DOHH2 (cell line): ENCODE measurements around the gene NEK7.

Experiments used
- H3F3A ChIP-seq: fragments of 200-600 bp; sonication (generic), shearing (Covaris generic); 2 replicates; pipeline ENCODE4 v1.6.0; 2016; ENCODE audit warnings: antibody characterized with exemption, mild to moderate bottlenecking; ENCODE audit not compliant: control insufficient read depth, insufficient read depth
- H3K27ac ChIP-seq: fragments of 200-600 bp; sonication (generic); 2 replicates; pipeline ENCODE4 v1.5.1; 2014; ENCODE audit warnings: low read depth, mild to moderate bottlenecking, low read length, moderate library complexity
- H3K27me3 ChIP-seq: fragments of 200-600 bp; sonication (generic); 2 replicates; pipeline ENCODE4 v1.6.1; 2014; ENCODE audit warnings: mild to moderate bottlenecking, low read length, mixed read lengths; ENCODE audit not compliant: control insufficient read depth
- H3K36me3 ChIP-seq: fragments of 200-600 bp; sonication (generic); 2 replicates; pipeline ENCODE4 v1.6.1; 2014; ENCODE audit warnings: mild to moderate bottlenecking, low read length, moderate library complexity, mixed read lengths; ENCODE audit not compliant: control insufficient read depth
- H3K4me1 ChIP-seq: fragments of 200-600 bp; sonication (generic); 2 replicates; pipeline ENCODE4 v1.6.1; 2014; ENCODE audit warnings: mild to moderate bottlenecking, low read length, mixed read lengths; ENCODE audit not compliant: control insufficient read depth
- H3K4me2 ChIP-seq: fragments of 200-600 bp; sonication (generic); 2 replicates; pipeline ENCODE4 v1.6.0; 2014; ENCODE audit warnings: mild to moderate bottlenecking, low read length, moderate library complexity
- H3K4me3 ChIP-seq: fragments of 200-600 bp; sonication (generic); 2 replicates; pipeline ENCODE4 v1.5.1; 2014; ENCODE audit warnings: mild to moderate bottlenecking, low read length, mixed read lengths
- H3K79me2 ChIP-seq: fragments of 200-600 bp; sonication (generic); 2 replicates; pipeline ENCODE4 v1.6.1; 2014; ENCODE audit warnings: mild to moderate bottlenecking, low read length, mixed read lengths; ENCODE audit not compliant: control insufficient read depth
- H3K9me2 ChIP-seq: fragments of 200-600 bp; sonication (generic); replicated peaks from 2 replicates; pipeline ENCODE4 v1.6.1; 2014; ENCODE audit warnings: mild to moderate bottlenecking, low read length, mixed read lengths; ENCODE audit not compliant: control insufficient read depth
- H3K9me3 ChIP-seq: fragments of 200-600 bp; sonication (generic); 2 replicates; pipeline ENCODE4 v1.6.1; 2014; ENCODE audit warnings: antibody characterized with exemption, low read length, mixed read lengths; ENCODE audit not compliant: control insufficient read depth, insufficient read depth
- H4K20me1 ChIP-seq: fragments of 200-600 bp; sonication (generic); 2 replicates; pipeline ENCODE4 v1.6.0; 2014; ENCODE audit warnings: low read depth, mild to moderate bottlenecking, antibody characterized with exemption, low read length, moderate library complexity; ENCODE audit not compliant: control insufficient read depth, insufficient read depth
- CTCF ChIP-seq: fragments of 200-600 bp; sonication (generic); IDR thresholded peaks from one replicate; pipeline ENCODE4 v1.5.1; 2014; ENCODE audit warnings: antibody characterized with exemption, mild to moderate bottlenecking, low read depth, low read length; ENCODE audit not compliant: poor library complexity, severe bottlenecking
- EZH2phosphoT487 ChIP-seq: fragments of 200-600 bp; sonication (generic); IDR thresholded peaks from 2 replicates; pipeline ENCODE4 v1.6.1; 2017; ENCODE audit warnings: borderline replicate concordance, mild to moderate bottlenecking, antibody characterized with exemption, low read length, moderate library complexity, mixed read lengths

NEK7 gene

GRCh38 chr1:198291036-198291435 is 134.2 kb downstream of the NEK7 start:
- no peaks in the 10 kb centered on the region for H3K4me1 ChIP-seq
- no peaks in the 10 kb centered on the region for H3F3A ChIP-seq
- H3K4me2 ChIP-seq: no peak overlapping the region
- no peaks in the 10 kb centered on the region for H3K9me3 ChIP-seq
- no peak overlapping the region for H3K27ac ChIP-seq
- H3K9me2 ChIP-seq: no peaks in the 10 kb centered on the region
- H3K79me2 ChIP-seq: no peaks in the 10 kb centered on the region
- TF ChIP-seq CTCF (no peak), EZH2phosphoT487 (no peak)
- no peaks in the 10 kb centered on the region for H3K27me3 ChIP-seq
- no peaks in the 10 kb centered on the region for H4K20me1 ChIP-seq
- H3K4me3 ChIP-seq: no peak overlapping the region
- no peaks in the 10 kb centered on the region; the same call in 1 of the 2 replicates for H3K36me3 ChIP-seq

- TF ChIP-seq EZH2phosphoT487: no peak
- TF ChIP-seq CTCF: no peak
- Histone ChIP-seq H4K20me1 (no peaks in the 10 kb centered on the region), H3K27me3 (no peaks in the 10 kb centered on the region), H3K27ac (no peak overlapping the region), H3K4me2 (no peak overlapping the region), H3K36me3 (no peaks in the 10 kb centered on the region; the same call in 1 of the 2 replicates), H3K79me2 (no peaks in the 10 kb centered on the region), H3K4me3 (no peak overlapping the region), H3F3A (no peaks in the 10 kb centered on the region), H3K4me1 (no peaks in the 10 kb centered on the region), H3K9me2 (no peaks in the 10 kb centered on the region), H3K9me3 (no peaks in the 10 kb centered on the region)
These were observed 135.1 kb downstream of the NEK7 start for GRCh38 chr1:198291924-198292323.

- Histone ChIP-seq H3K27ac (no peak overlapping the region), H3K9me2 (no peaks in the 10 kb centered on the region), H3K9me3 (no peaks in the 10 kb centered on the region), H3F3A (no peaks in the 10 kb centered on the region), H3K4me2 (no peak overlapping the region), H3K79me2 (no peaks in the 10 kb centered on the region), H3K27me3 (no peaks in the 10 kb centered on the region), H3K4me1 (no peaks in the 10 kb centered on the region), H3K36me3 (no peaks in the 10 kb centered on the region; the same call in 1 of the 2 replicates), H4K20me1 (no peaks in the 10 kb centered on the region), H3K4me3 (no peak overlapping the region)
- TF ChIP-seq CTCF: no peak
- TF ChIP-seq EZH2phosphoT487: no peak
These were observed 138.4 kb downstream of the NEK7 start for GRCh38 chr1:198295225-198295624.

GRCh38 chr1:198295971-198296370 is 139.2 kb downstream of the NEK7 start:
- Histone ChIP-seq H3K4me3 (no peak overlapping the region), H3K9me2 (no peaks in the 10 kb centered on the region), H3K79me2 (no peaks in the 10 kb centered on the region), H3F3A (no peaks in the 10 kb centered on the region), H3K27ac (no peak overlapping the region), H4K20me1 (no peaks in the 10 kb centered on the region), H3K9me3 (no peaks in the 10 kb centered on the region), H3K36me3 (no peaks in the 10 kb centered on the region; the same call in 1 of the 2 replicates), H3K27me3 (no peaks in the 10 kb centered on the region), H3K4me2 (no peak overlapping the region), H3K4me1 (no peaks in the 10 kb centered on the region)
- TF ChIP-seq EZH2phosphoT487 (no peak), CTCF (no peak)
